HG02642 (cell line): ENCODE measurements around the gene OR51B4.
A peak's percentile ranks its signal among the peaks of the same experiment; 100 is the strongest.
"Not testable (repeated sequence)": the region's sequence is repeated elsewhere in the genome, so short reads cannot be mapped to it uniquely, and the experiment has no call there.

Experiments used
- ATAC-seq: cut with Tn5 transposase; IDR thresholded peaks from one replicate; pipeline ENCODE4 v1.9.1; 2021; ENCODE audit warnings: mild to moderate bottlenecking; ENCODE audit not compliant: unreplicated experiment, poor library complexity

The OR51B4 gene

GRCh38 chr11:5297721-5298323 is 3.9 kb downstream of the OR51B4 start:
- no peak for ATAC-seq

GRCh38 chr11:5294342-5294995 is 7.3 kb downstream of the OR51B4 start:
- not testable (repeated sequence) for ATAC-seq

GRCh38 chr11:5293028-5293427 is 8.7 kb downstream of the OR51B4 start:
- ATAC-seq = no peak

- ATAC-seq = peak; percentile 91
Observed at GRCh38 chr11:5291207-5291838, 10.4 kb downstream of the OR51B4 start.

- ATAC-seq = no peak
Observed at GRCh38 chr11:5290106-5290505, 11.6 kb downstream of the OR51B4 start.

- no peak for ATAC-seq
Observed at GRCh38 chr11:5289696-5290095, 12.1 kb downstream of the OR51B4 start.

GRCh38 chr11:5288906-5289550 is 12.7 kb downstream of the OR51B4 start:
- ATAC-seq = no peak

- ATAC-seq = no peak
Observed at GRCh38 chr11:5288108-5288905, 13.4 kb downstream of the OR51B4 start.

- no peak for ATAC-seq
Observed at GRCh38 chr11:5286901-5287300, 14.8 kb downstream of the OR51B4 start.

GRCh38 chr11:5286351-5286750 is 15.4 kb downstream of the OR51B4 start:
- ATAC-seq = no peak

- no peak for ATAC-seq
Observed at GRCh38 chr11:5285703-5286340, 15.9 kb downstream of the OR51B4 start.

- ATAC-seq = no peak
Observed at GRCh38 chr11:5284637-5285036, 17.1 kb downstream of the OR51B4 start.

GRCh38 chr11:5283882-5284281 is 17.9 kb downstream of the OR51B4 start:
- no peak for ATAC-seq

GRCh38 chr11:5283086-5283485 is 18.7 kb downstream of the OR51B4 start:
- no peak for ATAC-seq

GRCh38 chr11:5282628-5283027 is 19.1 kb downstream of the OR51B4 start:
- no peak for ATAC-seq

GRCh38 chr11:5281596-5281995 is 20.1 kb downstream of the OR51B4 start:
- no peak for ATAC-seq

- peak; percentile 96 for ATAC-seq
Observed at GRCh38 chr11:5280582-5281102, 21.1 kb downstream of the OR51B4 start.

GRCh38 chr11:5279471-5280090 is 22.2 kb downstream of the OR51B4 start:
- no peak for ATAC-seq

GRCh38 chr11:5277807-5278382 is 23.9 kb downstream of the OR51B4 start:
- ATAC-seq = no peak
